IMR-90 (cell line): ENCODE results near the gene WDR90. TPM values are rescaled to one million over a fixed set of nuclear protein-coding genes. Genes with fewer than 3 reads are reported as not detected.
A peak's percentile ranks its signal among the peaks of the same experiment; 100 is the strongest.

ENCODE experiments used
- ATAC-seq: fragments of 200-7000 bp; cut with Tn5 transposase; 2 replicates; pipeline ENCODE4 v1.9.1; 2020; ENCODE audit warnings: low read depth, mild to moderate bottlenecking, moderate library complexity
- BruUV-seq: library from RNA; stranded (reverse); fragments of 400-500 nt; replicated peaks from 2 replicates; lab custom pipeline; 2021; lab: Mats Ljungman, UMichigan
- CTCF ChIA-PET: fragments of 300-600 bp; formaldehyde crosslinking; extraction: SDS; loops from one replicate; lab custom pipeline; 2021; ENCODE audit warnings: antibody characterized with exemption; lab: Yijun Ruan, JAX
- POLR2A ChIA-PET: fragments of 300-600 bp; sonication (Branson Sonifier 250); formaldehyde crosslinking; loops from one replicate; lab custom pipeline; 2022; ENCODE audit warnings: antibody characterized with exemption; ENCODE audit not compliant: unreplicated experiment; lab: Charles Lee
- DNase-seq: peaks from one replicate; pipeline ENCODE4 v3.0.0; 2013
- H2AFZ ChIP-seq: replicated peaks from 2 replicates; pipeline ENCODE3; 2013; ENCODE audit warnings: low read length, mild to moderate bottlenecking; ENCODE audit not compliant: poor library complexity
- H2AK5ac ChIP-seq: 2 replicates; pipeline ENCODE4 v1.6.1; 2013; ENCODE audit warnings: low read depth, low read length, inconsistent platforms
- H2AK9ac ChIP-seq: replicated peaks from 2 replicates; pipeline ENCODE3; 2013; ENCODE audit warnings: mild to moderate bottlenecking, low read depth, low read length, moderate library complexity; ENCODE audit not compliant: poor library complexity
- H2BK120ac ChIP-seq: 2 replicates; pipeline ENCODE4 v1.6.1; 2013; ENCODE audit warnings: low read depth, low read length, inconsistent platforms
- H2BK15ac ChIP-seq: 3 replicates; pipeline ENCODE4 v1.6.1; 2013; ENCODE audit warnings: low read depth, low read length, inconsistent platforms
- H2BK20ac ChIP-seq: 2 replicates; pipeline ENCODE4 v1.6.1; 2013; ENCODE audit warnings: low read depth, mild to moderate bottlenecking, inconsistent platforms, low read length, moderate library complexity
- H2BK5ac ChIP-seq: 2 replicates; pipeline ENCODE4 v1.6.1; 2013; ENCODE audit warnings: mild to moderate bottlenecking, low read depth, low read length, inconsistent platforms; ENCODE audit not compliant: poor library complexity, severe bottlenecking
- H3K14ac ChIP-seq: replicated peaks from 2 replicates; pipeline ENCODE4 v1.6.1; 2013; ENCODE audit warnings: low read depth, low read length, inconsistent platforms
- H3K18ac ChIP-seq: 2 replicates; pipeline ENCODE4 v1.6.1; 2013; ENCODE audit warnings: low read depth, low read length, control low read depth
- H3K23ac ChIP-seq: 2 replicates; pipeline ENCODE4 v1.6.1; 2013; ENCODE audit warnings: low read depth, low read length, inconsistent platforms
- H3K27ac ChIP-seq: 2 replicates; pipeline ENCODE4 v1.5.1; 2013; ENCODE audit warnings: mild to moderate bottlenecking, control low read depth, low read length; ENCODE audit not compliant: insufficient read depth
- H3K27me3 ChIP-seq: 2 replicates; pipeline ENCODE4 v1.6.1; 2013; ENCODE audit warnings: low read length; ENCODE audit not compliant: control insufficient read depth, insufficient read depth
- H3K36me3 ChIP-seq: 2 replicates; pipeline ENCODE4 v1.6.1; 2013; ENCODE audit warnings: low read length, mixed read lengths; ENCODE audit not compliant: control insufficient read depth, insufficient read depth
- H3K4ac ChIP-seq: 2 replicates; pipeline ENCODE4 v1.6.1; 2013; ENCODE audit warnings: low read depth, low read length, inconsistent platforms
- H3K4me1 ChIP-seq: 2 replicates; pipeline ENCODE4 v1.6.1; 2013; ENCODE audit warnings: low read length, mixed read lengths; ENCODE audit not compliant: control insufficient read depth, insufficient read depth
- H3K4me2 ChIP-seq: 2 replicates; pipeline ENCODE4 v1.6.1; 2013; ENCODE audit warnings: low read depth, mild to moderate bottlenecking, control low read depth, low read length, moderate library complexity
- H3K4me3 ChIP-seq: 2 replicates; pipeline ENCODE4 v1.5.1; 2013; ENCODE audit warnings: low read depth, mild to moderate bottlenecking, control low read depth, low read length, moderate library complexity; ENCODE audit not compliant: insufficient read depth
- H3K56ac ChIP-seq: 2 replicates; pipeline ENCODE4 v1.6.1; 2013; ENCODE audit warnings: low read length, inconsistent platforms; ENCODE audit not compliant: insufficient read depth; ENCODE audit errors: extremely low read depth
- H3K79me1 ChIP-seq, 2 experiments: 2 replicates each; pipeline ENCODE4 v1.6.1; 2013; ENCODE audit warnings: low read length in 2 of 2, inconsistent platforms in 1 of 2, low read depth in 1 of 2
- H3K9ac ChIP-seq: 2 replicates; pipeline ENCODE4 v1.6.1; 2013; ENCODE audit warnings: low read depth, low read length, control low read depth
- H3K9me1 ChIP-seq: 2 replicates; pipeline ENCODE4 v1.6.1; 2013; ENCODE audit warnings: low read length, inconsistent platforms; ENCODE audit not compliant: insufficient read depth
- H3K9me3 ChIP-seq: 2 replicates; pipeline ENCODE4 v1.6.1; 2013; ENCODE audit warnings: low read length; ENCODE audit not compliant: control insufficient read depth, insufficient read depth
- H4K20me1 ChIP-seq: 2 replicates; pipeline ENCODE4 v1.6.1; 2013; ENCODE audit warnings: low read length, inconsistent platforms; ENCODE audit not compliant: insufficient read depth
- H4K5ac ChIP-seq: 2 replicates; pipeline ENCODE4 v1.6.1; 2013; ENCODE audit warnings: mild to moderate bottlenecking, low read depth, low read length, control low read depth
- H4K8ac ChIP-seq, 2 experiments: 2 replicates each; pipeline ENCODE4 v1.6.1; 2013; ENCODE audit warnings: low read depth in 2 of 2, low read length in 2 of 2, control low read depth in 1 of 2, inconsistent platforms in 1 of 2
- H4K91ac ChIP-seq: 2 replicates; pipeline ENCODE4 v1.6.1; 2013; ENCODE audit warnings: low read depth, low read length, inconsistent platforms; ENCODE audit not compliant: insufficient read depth
- CEBPB ChIP-seq: IDR thresholded peaks from 2 replicates; pipeline ENCODE4 v1.6.1; 2012; ENCODE audit warnings: low read depth, low read length, improper control_type of control experiment
- CHD1 ChIP-seq: IDR thresholded peaks from 2 replicates; pipeline ENCODE4 v1.6.1; 2012; ENCODE audit warnings: low read depth, low read length, improper control_type of control experiment
- MAFK ChIP-seq: IDR thresholded peaks from 2 replicates; pipeline ENCODE4 v1.6.1; 2012; ENCODE audit warnings: low read depth, low read length, improper control_type of control experiment
- MAZ ChIP-seq: IDR thresholded peaks from 2 replicates; pipeline ENCODE4 v1.6.1; 2012; ENCODE audit warnings: low read depth, mild to moderate bottlenecking, low read length, improper control_type of control experiment, moderate library complexity, borderline replicate concordance
- NFE2L2 ChIP-seq: fragments of 150-350 bp; IDR thresholded peaks from 2 replicates; pipeline ENCODE4 v1.6.1; 2016; ENCODE audit warnings: low read depth, mild to moderate bottlenecking, low read length
- RAD21 ChIP-seq: IDR thresholded peaks from 2 replicates; pipeline ENCODE4 v1.6.1; 2012; ENCODE audit warnings: low read length, improper control_type of control experiment
- RFX5 ChIP-seq: IDR thresholded peaks from 2 replicates; pipeline ENCODE4 v1.8.0; 2012; ENCODE audit warnings: low read depth, mild to moderate bottlenecking, low read length, moderate library complexity
- WGBS, 2 experiments: methylation state at CpG; one replicate each; pipeline versions ENCODE4 v1.1.5 to v1.1.7; 2013; ENCODE audit warnings: missing lambda C conversion rate in 2 of 2; ENCODE audit not compliant: insufficient read length in 1 of 2; ENCODE audit errors: extremely low coverage in 2 of 2; 5-methylcytosine and 5-hydroxymethylcytosine counted together
- dilution Hi-C: fragments of 300-500 bp; cut with HindIII; formaldehyde crosslinking; loops from one replicate; pipeline ENCODE4 v1.14.3; 2018; ENCODE audit warnings: low sequenced_read_pairs; ENCODE audit not compliant: unreplicated experiment
- in situ Hi-C: fragments of 300-500 bp; cut with MboI; formaldehyde crosslinking; loops from 3 replicates; pipeline ENCODE4 v1.14.3; 2019; ENCODE audit warnings: low sequenced_read_pairs, inconsistent platforms, mixed read lengths
- intact Hi-C: fragments of 100-400 bp; cut with micrococcal nuclease; formaldehyde crosslinking; loops from 2 replicates; pipeline ENCODE4 v1.10.0; 2022
- polyA plus RNA-seq, 3 experiments: library from polyadenylated mRNA; depleted of rRNA; stranded (reverse); fragments of >200 nt; gene quantifications; 2 replicates each; pipeline ENCODE4 v1.2.3, GENCODE V29; 2012; ENCODE audit warnings: low replicate concordance in 1 of 3
- total RNA-seq: library from RNA; depleted of rRNA; stranded (reverse); fragments of >200 nt; gene quantifications from 2 replicates; pipeline ENCODE4 v1.2.3, GENCODE V29; 2012
- TF ChIP-seq, protein P1 (sequence below): conservative IDR thresholded peaks from 2 replicates; pipeline ENCODE4 v1.5.1; 2012; ENCODE audit warnings: mild to moderate bottlenecking, low read depth, low read length, improper control_type of control experiment

The WDR90 gene
- total and polyA plus RNA-seq, 2 of the 4 experiments (the other 2 are of a cell fraction) = 1.4 to 18.7 TPM

DNA sequence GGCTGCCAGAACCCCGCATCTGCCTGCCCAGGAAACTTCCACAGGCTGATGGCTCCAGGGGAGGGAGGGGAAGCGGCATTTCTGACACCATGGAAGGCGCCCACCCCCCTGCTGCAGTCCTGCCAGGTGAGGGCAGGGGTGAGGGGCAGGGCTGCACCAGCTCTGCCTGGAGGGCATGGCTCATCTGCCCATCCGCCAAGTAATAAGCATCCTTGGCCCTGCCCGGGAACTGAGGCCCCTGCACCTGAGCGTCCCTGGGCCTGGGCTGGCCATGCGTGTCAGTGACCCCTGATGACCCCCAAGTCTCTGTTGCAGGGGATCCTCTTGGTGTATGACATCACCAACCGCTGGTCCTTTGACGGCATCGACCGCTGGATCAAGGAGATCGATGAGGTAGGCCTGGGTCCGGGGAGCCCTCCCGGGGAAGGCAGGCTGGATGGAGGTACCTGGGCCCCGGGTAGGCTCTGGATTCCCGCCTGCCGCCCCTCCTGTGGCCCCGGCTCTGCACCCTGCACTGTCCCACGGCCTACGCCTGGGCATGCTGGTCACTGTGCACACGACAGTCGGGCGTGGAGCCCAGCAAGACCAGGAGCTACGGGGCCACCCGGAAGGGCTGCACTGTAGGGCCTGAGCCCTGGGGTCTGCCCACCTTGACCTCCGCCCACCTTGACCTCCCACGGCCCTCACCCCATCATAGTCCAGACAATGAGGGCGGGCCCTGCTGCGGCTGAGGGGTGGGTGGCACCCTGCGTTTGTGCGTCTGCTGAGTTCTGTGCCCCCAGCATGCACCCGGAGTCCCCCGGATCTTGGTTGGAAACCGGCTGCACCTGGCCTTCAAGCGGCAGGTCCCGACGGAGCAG is 23.8 kb upstream of the WDR90 start (continued):
- TF ChIP-seq NFE2L2 (no peak), MAFK (no peak)

- TF ChIP-seq RAD21 (no peak), CEBPB (no peak), RFX5 (no peak), MAFK (no peak), MAZ (no peak), NFE2L2 (no peak), CHD1 (no peak)
- TF ChIP-seq, protein P1, sequence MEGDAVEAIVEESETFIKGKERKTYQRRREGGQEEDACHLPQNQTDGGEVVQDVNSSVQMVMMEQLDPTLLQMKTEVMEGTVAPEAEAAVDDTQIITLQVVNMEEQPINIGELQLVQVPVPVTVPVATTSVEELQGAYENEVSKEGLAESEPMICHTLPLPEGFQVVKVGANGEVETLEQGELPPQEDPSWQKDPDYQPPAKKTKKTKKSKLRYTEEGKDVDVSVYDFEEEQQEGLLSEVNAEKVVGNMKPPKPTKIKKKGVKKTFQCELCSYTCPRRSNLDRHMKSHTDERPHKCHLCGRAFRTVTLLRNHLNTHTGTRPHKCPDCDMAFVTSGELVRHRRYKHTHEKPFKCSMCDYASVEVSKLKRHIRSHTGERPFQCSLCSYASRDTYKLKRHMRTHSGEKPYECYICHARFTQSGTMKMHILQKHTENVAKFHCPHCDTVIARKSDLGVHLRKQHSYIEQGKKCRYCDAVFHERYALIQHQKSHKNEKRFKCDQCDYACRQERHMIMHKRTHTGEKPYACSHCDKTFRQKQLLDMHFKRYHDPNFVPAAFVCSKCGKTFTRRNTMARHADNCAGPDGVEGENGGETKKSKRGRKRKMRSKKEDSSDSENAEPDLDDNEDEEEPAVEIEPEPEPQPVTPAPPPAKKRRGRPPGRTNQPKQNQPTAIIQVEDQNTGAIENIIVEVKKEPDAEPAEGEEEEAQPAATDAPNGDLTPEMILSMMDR = no peak
- peaks cover 9 to 48% of the 10 kb centered on the region in 2 experiments; a peak in 2 of 4 replicates for H3K79me1 ChIP-seq
- peak overlapping the region; percentile 77 for H3K14ac ChIP-seq
- peak overlapping the region; percentile 82 for H2BK20ac ChIP-seq
- no peak overlapping the region for H3K4me3 ChIP-seq
- peak overlapping the region; percentile 75 for H3K27ac ChIP-seq
- no peak overlapping the region for H3K56ac ChIP-seq
- peak overlapping the region; percentile 89 for H2BK5ac ChIP-seq
- H3K18ac ChIP-seq = peak overlapping the region; percentile 39; the same call in 1 of the 2 replicates
- peak overlapping the region; percentile 70 for H4K91ac ChIP-seq
- peak overlapping the region; percentile 85 for H2BK120ac ChIP-seq
- H3K23ac ChIP-seq = no peak overlapping the region
- H3K27me3 ChIP-seq = no peaks in the 10 kb centered on the region
- ATAC-seq (no peak), DNase-seq (no peak)
- POLR2A ChIA-PET = no interaction called here
- peaks cover 27% of the 10 kb centered on the region for H3K4me1 ChIP-seq
- H4K8ac ChIP-seq = peak overlapping the region; percentile 43 to 78; a peak in 3 of 4 replicates
- dilution Hi-C loops (no loop called here), intact Hi-C loops (no loop called here), in situ Hi-C loops (no loop called here)
- 0 out of 2 replicates have a peak, but pooled peaks cover 8% of the 10 kb centered on the region for H4K20me1 ChIP-seq
- H2AK5ac ChIP-seq = peak overlapping the region; percentile 92
- CTCF ChIA-PET = no interaction called here
- peak overlapping the region; percentile 57; the same call in 1 of the 2 replicates for H4K5ac ChIP-seq
- H3K9me3 ChIP-seq = no peaks in the 10 kb centered on the region
- H2AFZ ChIP-seq = peak overlapping the region; percentile 76
- BruUV-seq = no TSS peak
- H3K4me2 ChIP-seq = no peak overlapping the region
- WGBS, 2 experiments = 95% methylated on average over 24 of the region's 35 CpGs; no CpG with 5 or more reads in 1 of the 2 experiments
- no peak overlapping the region for H3K9ac ChIP-seq
- H2AK9ac ChIP-seq = peak overlapping the region; percentile 97
- peak overlapping the region; percentile 68 for H3K4ac ChIP-seq
- H3K36me3 ChIP-seq = peaks cover 7% of the 10 kb centered on the region; the same call in 1 of the 2 replicates
- H2BK15ac ChIP-seq = peak overlapping the region; percentile 85; the same call in 2 of the 3 replicates
- peaks cover 4% of the 10 kb centered on the region; the same call in 1 of the 2 replicates for H3K9me1 ChIP-seq
Observed at GRCh38 chr16:625977-626765, 23.0 kb upstream of the WDR90 start.
